ENCODE results near the gene SESTD1. TPM values are rescaled to one million over a fixed set of nuclear protein-coding genes. Genes with fewer than 3 reads are reported as not detected.

Gene SESTD1
- total and polyA plus RNA-seq, 2 experiments from 2014 or later: 12.6 to 21.6 TPM

DNA sequence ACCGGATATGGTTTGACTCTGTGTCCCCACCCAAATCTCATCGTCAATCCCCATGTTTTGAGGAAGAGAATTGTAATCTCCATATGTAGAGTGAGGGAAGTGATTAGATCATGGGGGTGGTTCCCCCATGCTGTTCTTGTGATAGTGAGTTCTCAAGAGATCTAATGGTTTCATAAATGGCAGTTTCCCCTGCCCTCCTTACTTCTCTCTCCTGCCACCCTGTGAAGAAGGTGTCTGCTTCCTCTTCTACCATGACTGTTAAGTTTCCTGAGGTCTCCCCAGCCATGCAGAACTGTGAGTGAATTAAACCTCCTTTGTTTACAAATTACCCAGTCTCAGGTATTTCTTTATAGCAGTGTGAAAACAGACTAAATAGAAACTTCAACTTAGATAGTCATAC, 69.5 kb downstream of the SESTD1 start (continued):
- TF ChIP-seq, protein P1, sequence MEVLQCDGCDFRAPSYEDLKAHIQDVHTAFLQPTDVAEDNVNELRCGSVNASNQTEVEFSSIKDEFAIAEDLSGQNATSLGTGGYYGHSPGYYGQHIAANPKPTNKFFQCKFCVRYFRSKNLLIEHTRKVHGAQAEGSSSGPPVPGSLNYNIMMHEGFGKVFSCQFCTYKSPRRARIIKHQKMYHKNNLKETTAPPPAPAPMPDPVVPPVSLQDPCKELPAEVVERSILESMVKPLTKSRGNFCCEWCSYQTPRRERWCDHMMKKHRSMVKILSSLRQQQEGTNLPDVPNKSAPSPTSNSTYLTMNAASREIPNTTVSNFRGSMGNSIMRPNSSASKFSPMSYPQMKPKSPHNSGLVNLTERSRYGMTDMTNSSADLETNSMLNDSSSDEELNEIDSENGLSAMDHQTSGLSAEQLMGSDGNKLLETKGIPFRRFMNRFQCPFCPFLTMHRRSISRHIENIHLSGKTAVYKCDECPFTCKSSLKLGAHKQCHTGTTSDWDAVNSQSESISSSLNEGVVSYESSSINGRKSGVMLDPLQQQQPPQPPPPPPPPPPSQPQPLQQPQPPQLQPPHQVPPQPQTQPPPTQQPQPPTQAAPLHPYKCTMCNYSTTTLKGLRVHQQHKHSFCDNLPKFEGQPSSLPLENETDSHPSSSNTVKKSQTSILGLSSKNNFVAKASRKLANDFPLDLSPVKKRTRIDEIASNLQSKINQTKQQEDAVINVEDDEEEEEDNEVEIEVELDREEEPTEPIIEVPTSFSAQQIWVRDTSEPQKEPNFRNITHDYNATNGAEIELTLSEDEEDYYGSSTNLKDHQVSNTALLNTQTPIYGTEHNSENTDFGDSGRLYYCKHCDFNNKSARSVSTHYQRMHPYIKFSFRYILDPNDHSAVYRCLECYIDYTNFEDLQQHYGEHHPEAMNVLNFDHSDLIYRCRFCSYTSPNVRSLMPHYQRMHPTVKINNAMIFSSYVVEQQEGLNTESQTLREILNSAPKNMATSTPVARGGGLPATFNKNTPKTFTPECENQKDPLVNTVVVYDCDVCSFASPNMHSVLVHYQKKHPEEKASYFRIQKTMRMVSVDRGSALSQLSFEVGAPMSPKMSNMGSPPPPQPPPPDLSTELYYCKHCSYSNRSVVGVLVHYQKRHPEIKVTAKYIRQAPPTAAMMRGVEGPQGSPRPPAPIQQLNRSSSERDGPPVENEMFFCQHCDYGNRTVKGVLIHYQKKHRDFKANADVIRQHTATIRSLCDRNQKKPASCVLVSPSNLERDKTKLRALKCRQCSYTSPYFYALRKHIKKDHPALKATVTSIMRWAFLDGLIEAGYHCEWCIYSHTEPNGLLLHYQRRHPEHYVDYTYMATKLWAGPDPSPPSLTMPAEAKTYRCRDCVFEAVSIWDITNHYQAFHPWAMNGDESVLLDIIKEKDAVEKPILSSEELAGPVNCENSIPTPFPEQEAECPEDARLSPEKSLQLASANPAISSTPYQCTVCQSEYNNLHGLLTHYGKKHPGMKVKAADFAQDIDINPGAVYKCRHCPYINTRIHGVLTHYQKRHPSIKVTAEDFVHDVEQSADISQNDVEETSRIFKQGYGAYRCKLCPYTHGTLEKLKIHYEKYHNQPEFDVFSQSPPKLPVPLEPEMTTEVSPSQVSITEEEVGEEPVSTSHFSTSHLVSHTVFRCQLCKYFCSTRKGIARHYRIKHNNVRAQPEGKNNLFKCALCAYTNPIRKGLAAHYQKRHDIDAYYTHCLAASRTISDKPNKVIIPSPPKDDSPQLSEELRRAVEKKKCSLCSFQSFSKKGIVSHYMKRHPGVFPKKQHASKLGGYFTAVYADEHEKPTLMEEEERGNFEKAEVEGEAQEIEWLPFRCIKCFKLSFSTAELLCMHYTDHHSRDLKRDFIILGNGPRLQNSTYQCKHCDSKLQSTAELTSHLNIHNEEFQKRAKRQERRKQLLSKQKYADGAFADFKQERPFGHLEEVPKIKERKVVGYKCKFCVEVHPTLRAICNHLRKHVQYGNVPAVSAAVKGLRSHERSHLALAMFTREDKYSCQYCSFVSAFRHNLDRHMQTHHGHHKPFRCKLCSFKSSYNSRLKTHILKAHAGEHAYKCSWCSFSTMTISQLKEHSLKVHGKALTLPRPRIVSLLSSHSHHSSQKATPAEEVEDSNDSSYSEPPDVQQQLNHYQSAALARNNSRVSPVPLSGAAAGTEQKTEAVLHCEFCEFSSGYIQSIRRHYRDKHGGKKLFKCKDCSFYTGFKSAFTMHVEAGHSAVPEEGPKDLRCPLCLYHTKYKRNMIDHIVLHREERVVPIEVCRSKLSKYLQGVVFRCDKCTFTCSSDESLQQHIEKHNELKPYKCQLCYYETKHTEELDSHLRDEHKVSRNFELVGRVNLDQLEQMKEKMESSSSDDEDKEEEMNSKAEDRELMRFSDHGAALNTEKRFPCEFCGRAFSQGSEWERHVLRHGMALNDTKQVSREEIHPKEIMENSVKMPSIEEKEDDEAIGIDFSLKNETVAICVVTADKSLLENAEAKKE (CRISPR knock-in tag; IDR thresholded peaks at IDR 0.05): no peak
- TF ChIP-seq, protein P2, sequence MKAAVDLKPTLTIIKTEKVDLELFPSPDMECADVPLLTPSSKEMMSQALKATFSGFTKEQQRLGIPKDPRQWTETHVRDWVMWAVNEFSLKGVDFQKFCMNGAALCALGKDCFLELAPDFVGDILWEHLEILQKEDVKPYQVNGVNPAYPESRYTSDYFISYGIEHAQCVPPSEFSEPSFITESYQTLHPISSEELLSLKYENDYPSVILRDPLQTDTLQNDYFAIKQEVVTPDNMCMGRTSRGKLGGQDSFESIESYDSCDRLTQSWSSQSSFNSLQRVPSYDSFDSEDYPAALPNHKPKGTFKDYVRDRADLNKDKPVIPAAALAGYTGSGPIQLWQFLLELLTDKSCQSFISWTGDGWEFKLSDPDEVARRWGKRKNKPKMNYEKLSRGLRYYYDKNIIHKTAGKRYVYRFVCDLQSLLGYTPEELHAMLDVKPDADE (IDR thresholded peaks at IDR 0.05): no peak

DNA sequence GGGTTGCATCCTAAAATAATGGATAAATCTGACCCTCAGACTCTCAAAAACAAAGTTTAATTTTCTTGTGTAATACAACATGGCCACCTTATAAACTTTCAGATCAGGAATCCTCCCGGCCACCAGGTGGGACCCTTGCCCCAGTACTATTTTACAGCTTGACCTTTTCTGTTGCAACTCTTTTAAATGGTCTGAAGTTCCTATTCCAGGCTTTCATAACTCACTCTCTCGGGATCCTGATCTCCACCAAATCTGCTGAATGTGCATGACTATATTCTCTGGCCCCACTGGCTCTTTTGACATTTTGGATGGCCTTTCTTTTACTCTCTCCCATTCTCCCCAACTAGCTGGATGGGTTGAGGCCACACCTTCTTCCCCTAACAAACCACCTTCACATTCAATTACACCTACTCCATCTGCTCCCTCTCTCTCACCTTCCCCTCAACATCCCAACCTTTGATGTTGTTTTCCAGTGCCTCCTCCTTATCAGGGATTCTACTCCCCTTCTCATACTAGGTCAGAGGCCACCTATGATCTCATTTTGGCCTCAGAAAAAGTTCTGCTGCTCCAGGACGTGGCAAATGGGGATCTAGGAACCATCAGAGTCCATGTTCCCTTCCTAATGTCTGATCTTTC, 70.8 kb downstream of the SESTD1 start:
- Mint-ChIP-seq H3K36me3 (ENCODE audit: low read depth) (peaks cover 78% of the 10 kb centered on the region), H3K9me3 (peaks cover 62% of the 10 kb centered on the region), H3K27me3 (ENCODE audit: insufficient read depth, low read depth, poor library complexity) (peaks cover 2% of the 10 kb centered on the region), H3K27ac (no peak overlapping the region), H3K4me3 (no peak overlapping the region), H3K4me1 (peaks cover 3% of the 10 kb centered on the region; the same call in 1 of the 3 replicates)
- H4K20me1 ChIP-seq (replicated peaks; ENCODE audit: insufficient read depth): no peaks in the 10 kb centered on the region
- H3K9me2 ChIP-seq (ENCODE audit: insufficient read depth): peaks cover 17% of the 10 kb centered on the region; the same call in 1 of the 2 replicates
- DNase-seq (ENCODE audit: low spot score): peak; percentile 18
- no peak overlapping the region for H3K4me2 ChIP-seq
- H3K27me3 ChIP-seq (ENCODE audit: insufficient read depth): no peaks in the 10 kb centered on the region
- no peaks in the 10 kb centered on the region for H3K4me1 ChIP-seq (ENCODE audit: insufficient read depth)
- no peak overlapping the region for H2AFZ ChIP-seq
- peaks cover 4% of the 10 kb centered on the region; the same call in 1 of the 2 replicates for H3K36me3 ChIP-seq (ENCODE audit: insufficient read depth)
- H3K79me2 ChIP-seq (replicated peaks; ENCODE audit: insufficient read depth): peaks cover 62% of the 10 kb centered on the region
- no peak overlapping the region for H3K4me3 ChIP-seq
- no peaks in the 10 kb centered on the region for H3F3A ChIP-seq (replicated peaks; ENCODE audit: low read depth)
- no peak overlapping the region for H3K27ac ChIP-seq (ENCODE audit: low read depth)
- ATAC-seq: no peak
- TF ChIP-seq, protein P2 (IDR thresholded peaks at IDR 0.05): no peak
- TF ChIP-seq, protein P1 (CRISPR knock-in tag; IDR thresholded peaks at IDR 0.05): no peak
- TF ChIP-seq NANOG (IDR thresholded peaks at IDR 0.05; ENCODE audit: borderline replicate concordance) (no peak), STAT1 (IDR thresholded peaks at IDR 0.05; ENCODE audit: unreplicated experiment) (no peak), JUNB (IDR thresholded peaks at IDR 0.05; ENCODE audit: unreplicated experiment) (no peak)
